WTC11 (cell line): Measurements from ENCODE around the gene IRAK1. TPM values are rescaled to one million over a fixed set of nuclear protein-coding genes. Genes with fewer than 3 reads are reported as not detected.

Experiments
- ATAC-seq: fragments of 200-7000 bp; cut with Tn5 transposase; 2 replicates; pipeline ENCODE4 v1.10.0; 2021; ENCODE audit warnings: mild to moderate bottlenecking, moderate library complexity
- CTCF ChIA-PET: fragments of 300-600 bp; sonication (Branson Sonifier 250); formaldehyde crosslinking; loops from one replicate; lab custom pipeline; 2021; ENCODE audit warnings: antibody characterized with exemption; lab: Charles Lee
- POLR2A ChIA-PET: fragments of 350-600 bp; sonication (Branson Sonifier 250); formaldehyde crosslinking; loops from one replicate; lab custom pipeline; 2021; ENCODE audit warnings: antibody characterized with exemption; lab: Charles Lee
- DNase-seq: peaks from one replicate; pipeline ENCODE4 v3.0.0; 2021; ENCODE audit warnings: low spot score
- H3K27ac Mint-ChIP-seq: 2 replicates; pipeline ENCODE4 v1.8.0; 2021; ENCODE audit warnings: mixed read lengths
- H3K27me3 Mint-ChIP-seq: 2 replicates; pipeline ENCODE4 v1.8.0; 2021; ENCODE audit warnings: low read depth, mild to moderate bottlenecking, moderate library complexity, mixed read lengths
- H3K36me3 Mint-ChIP-seq: 2 replicates; pipeline ENCODE4 v1.8.0; 2021; ENCODE audit warnings: mixed read lengths
- H3K4me1 Mint-ChIP-seq: 2 replicates; pipeline ENCODE4 v1.8.0; 2022; ENCODE audit warnings: mixed read lengths
- H3K4me3 Mint-ChIP-seq: 2 replicates; pipeline ENCODE4 v1.8.0; 2021; ENCODE audit warnings: mild to moderate bottlenecking, moderate library complexity, mixed read lengths
- H3K9me3 Mint-ChIP-seq: 2 replicates; pipeline ENCODE4 v1.8.0; 2021; ENCODE audit warnings: mixed read lengths
- FOXK1 ChIP-seq: sonication (generic); formaldehyde crosslinking; IDR thresholded peaks from 2 replicates; pipeline ENCODE4 v1.8.0; 2022; ENCODE audit warnings: mild to moderate bottlenecking, moderate library complexity, missing genetic modification reagents
- MXD4 ChIP-seq: fragments of 250-450 bp; sonication (Bioruptor Pico); IDR thresholded peaks from 2 replicates; pipeline ENCODE4 v1.8.0; 2021; ENCODE audit warnings: mild to moderate bottlenecking, moderate library complexity, borderline replicate concordance
- PRRX2 ChIP-seq: fragments of 250-450 bp; sonication (Bioruptor Pico); IDR thresholded peaks from 2 replicates; pipeline ENCODE4 v1.8.0; 2021; ENCODE audit warnings: mild to moderate bottlenecking
- SMAD4 ChIP-seq: sonication (generic); formaldehyde crosslinking; IDR thresholded peaks from 2 replicates; pipeline ENCODE4 v1.8.0; 2022; ENCODE audit warnings: mild to moderate bottlenecking, missing genetic modification reagents
- TCF7 ChIP-seq: sonication (generic); formaldehyde crosslinking; IDR thresholded peaks from 2 replicates; pipeline ENCODE4 v1.8.0; 2022; ENCODE audit warnings: mild to moderate bottlenecking, low read depth, missing genetic modification reagents, moderate library complexity
- total RNA-seq: library from RNA; stranded (reverse); gene quantifications from 3 replicates; pipeline ENCODE4 v1.2.3, GENCODE V29; 2021
- TF ChIP-seq, protein P1 (sequence below): sonication (generic); formaldehyde crosslinking; IDR thresholded peaks from 2 replicates; pipeline ENCODE4 v1.8.0; 2023; ENCODE audit warnings: missing genetic modification reagents, mild to moderate bottlenecking, borderline replicate concordance
- TF ChIP-seq, protein P2 (sequence below): sonication (generic); formaldehyde crosslinking; IDR thresholded peaks from 2 replicates; pipeline ENCODE4 v1.8.1; 2023; ENCODE audit warnings: mild to moderate bottlenecking, missing genetic modification reagents, borderline replicate concordance
- TF ChIP-seq, protein P3 (sequence below): fragments of 250-450 bp; sonication (Bioruptor Pico); IDR thresholded peaks from 2 replicates; pipeline ENCODE4 v1.9.0; 2021; ENCODE audit warnings: moderate library complexity, mild to moderate bottlenecking, inconsistent platforms, borderline replicate concordance
- TF ChIP-seq, protein P4 (sequence below): fragments of 250-450 bp; sonication (Bioruptor Pico); IDR thresholded peaks from 2 replicates; pipeline ENCODE4 v1.9.0; 2021; ENCODE audit warnings: mild to moderate bottlenecking
- TF ChIP-seq, protein P5 (sequence below): sonication (generic); formaldehyde crosslinking; IDR thresholded peaks from 2 replicates; pipeline ENCODE4 v1.8.0; 2022; ENCODE audit warnings: mild to moderate bottlenecking, missing genetic modification reagents
- TF ChIP-seq, protein P6 (sequence below): fragments of 250-450 bp; sonication (Bioruptor Pico); IDR thresholded peaks from 2 replicates; pipeline ENCODE4 v1.9.0; 2021; ENCODE audit warnings: mild to moderate bottlenecking, borderline replicate concordance

IRAK1 gene
- total RNA-seq, 1 experiment from 2014 or later, result 32.1 TPM

DNA sequence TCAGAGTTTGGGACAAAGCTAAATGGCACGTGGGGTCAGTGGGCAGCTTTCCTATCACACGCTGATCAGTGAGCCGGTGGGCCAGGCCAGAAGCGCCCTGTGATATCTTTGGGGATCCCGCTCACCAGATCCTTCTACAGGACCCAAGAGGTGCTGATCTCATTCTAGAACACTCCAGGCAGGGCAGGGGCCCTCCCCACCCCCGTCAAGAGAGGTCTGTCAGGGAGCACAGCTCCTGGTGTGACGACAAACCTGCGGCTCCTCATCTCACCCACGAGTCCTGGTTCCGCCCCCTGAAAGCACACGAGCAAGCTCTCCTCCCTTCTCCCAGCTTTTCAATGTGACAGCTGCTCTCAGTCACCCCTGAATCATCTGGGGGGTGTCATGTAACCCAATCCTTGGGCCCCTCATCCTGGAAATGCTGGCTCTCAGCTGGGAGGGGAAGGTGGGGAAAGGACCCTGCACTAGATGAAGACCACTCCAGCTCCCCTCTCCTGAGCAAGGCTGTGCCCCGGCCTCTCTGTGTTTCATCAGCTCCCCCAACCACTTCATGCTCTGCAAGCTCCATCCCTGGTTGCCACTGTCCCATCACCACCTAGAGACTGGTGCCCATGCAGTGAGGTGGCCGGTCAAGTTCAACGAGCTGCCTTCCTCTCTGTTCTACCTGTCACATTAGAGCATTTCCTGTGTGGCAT lies 52.7 kb downstream of the IRAK1 start (continued):
- TF ChIP-seq, protein P1, sequence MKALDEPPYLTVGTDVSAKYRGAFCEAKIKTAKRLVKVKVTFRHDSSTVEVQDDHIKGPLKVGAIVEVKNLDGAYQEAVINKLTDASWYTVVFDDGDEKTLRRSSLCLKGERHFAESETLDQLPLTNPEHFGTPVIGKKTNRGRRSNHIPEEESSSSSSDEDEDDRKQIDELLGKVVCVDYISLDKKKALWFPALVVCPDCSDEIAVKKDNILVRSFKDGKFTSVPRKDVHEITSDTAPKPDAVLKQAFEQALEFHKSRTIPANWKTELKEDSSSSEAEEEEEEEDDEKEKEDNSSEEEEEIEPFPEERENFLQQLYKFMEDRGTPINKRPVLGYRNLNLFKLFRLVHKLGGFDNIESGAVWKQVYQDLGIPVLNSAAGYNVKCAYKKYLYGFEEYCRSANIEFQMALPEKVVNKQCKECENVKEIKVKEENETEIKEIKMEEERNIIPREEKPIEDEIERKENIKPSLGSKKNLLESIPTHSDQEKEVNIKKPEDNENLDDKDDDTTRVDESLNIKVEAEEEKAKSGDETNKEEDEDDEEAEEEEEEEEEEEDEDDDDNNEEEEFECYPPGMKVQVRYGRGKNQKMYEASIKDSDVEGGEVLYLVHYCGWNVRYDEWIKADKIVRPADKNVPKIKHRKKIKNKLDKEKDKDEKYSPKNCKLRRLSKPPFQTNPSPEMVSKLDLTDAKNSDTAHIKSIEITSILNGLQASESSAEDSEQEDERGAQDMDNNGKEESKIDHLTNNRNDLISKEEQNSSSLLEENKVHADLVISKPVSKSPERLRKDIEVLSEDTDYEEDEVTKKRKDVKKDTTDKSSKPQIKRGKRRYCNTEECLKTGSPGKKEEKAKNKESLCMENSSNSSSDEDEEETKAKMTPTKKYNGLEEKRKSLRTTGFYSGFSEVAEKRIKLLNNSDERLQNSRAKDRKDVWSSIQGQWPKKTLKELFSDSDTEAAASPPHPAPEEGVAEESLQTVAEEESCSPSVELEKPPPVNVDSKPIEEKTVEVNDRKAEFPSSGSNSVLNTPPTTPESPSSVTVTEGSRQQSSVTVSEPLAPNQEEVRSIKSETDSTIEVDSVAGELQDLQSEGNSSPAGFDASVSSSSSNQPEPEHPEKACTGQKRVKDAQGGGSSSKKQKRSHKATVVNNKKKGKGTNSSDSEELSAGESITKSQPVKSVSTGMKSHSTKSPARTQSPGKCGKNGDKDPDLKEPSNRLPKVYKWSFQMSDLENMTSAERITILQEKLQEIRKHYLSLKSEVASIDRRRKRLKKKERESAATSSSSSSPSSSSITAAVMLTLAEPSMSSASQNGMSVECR (CRISPR knock-in tag), result no peak
- TF ChIP-seq TCF7 (no peak), FOXK1 (CRISPR knock-in tag) (no peak)
- TF ChIP-seq, protein P2, sequence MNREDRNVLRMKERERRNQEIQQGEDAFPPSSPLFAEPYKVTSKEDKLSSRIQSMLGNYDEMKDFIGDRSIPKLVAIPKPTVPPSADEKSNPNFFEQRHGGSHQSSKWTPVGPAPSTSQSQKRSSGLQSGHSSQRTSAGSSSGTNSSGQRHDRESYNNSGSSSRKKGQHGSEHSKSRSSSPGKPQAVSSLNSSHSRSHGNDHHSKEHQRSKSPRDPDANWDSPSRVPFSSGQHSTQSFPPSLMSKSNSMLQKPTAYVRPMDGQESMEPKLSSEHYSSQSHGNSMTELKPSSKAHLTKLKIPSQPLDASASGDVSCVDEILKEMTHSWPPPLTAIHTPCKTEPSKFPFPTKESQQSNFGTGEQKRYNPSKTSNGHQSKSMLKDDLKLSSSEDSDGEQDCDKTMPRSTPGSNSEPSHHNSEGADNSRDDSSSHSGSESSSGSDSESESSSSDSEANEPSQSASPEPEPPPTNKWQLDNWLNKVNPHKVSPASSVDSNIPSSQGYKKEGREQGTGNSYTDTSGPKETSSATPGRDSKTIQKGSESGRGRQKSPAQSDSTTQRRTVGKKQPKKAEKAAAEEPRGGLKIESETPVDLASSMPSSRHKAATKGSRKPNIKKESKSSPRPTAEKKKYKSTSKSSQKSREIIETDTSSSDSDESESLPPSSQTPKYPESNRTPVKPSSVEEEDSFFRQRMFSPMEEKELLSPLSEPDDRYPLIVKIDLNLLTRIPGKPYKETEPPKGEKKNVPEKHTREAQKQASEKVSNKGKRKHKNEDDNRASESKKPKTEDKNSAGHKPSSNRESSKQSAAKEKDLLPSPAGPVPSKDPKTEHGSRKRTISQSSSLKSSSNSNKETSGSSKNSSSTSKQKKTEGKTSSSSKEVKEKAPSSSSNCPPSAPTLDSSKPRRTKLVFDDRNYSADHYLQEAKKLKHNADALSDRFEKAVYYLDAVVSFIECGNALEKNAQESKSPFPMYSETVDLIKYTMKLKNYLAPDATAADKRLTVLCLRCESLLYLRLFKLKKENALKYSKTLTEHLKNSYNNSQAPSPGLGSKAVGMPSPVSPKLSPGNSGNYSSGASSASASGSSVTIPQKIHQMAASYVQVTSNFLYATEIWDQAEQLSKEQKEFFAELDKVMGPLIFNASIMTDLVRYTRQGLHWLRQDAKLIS (CRISPR knock-in tag), result no peak

DNA sequence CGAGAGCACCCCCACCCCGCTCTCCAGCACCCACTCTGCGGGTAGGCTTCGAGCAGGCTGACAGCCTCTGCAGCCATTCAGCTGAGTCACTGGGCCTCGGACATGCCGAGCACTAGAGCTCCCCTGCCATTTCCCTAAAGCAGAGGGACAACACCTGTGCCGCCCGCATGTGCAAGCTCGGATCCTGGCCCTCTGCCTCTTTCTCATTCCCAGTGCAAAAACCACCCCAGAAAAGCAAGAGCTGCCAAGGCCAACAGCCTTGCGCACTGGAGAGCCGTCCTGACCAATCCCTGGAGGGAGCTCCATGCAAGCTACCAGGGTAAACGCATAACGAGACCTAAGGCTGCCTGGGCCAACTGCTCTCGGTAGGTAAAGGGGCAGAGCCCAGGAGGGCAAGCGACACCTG lies 53.4 kb downstream of the IRAK1 start:
- H3K4me3 Mint-ChIP-seq, result no peak overlapping the region; the same call in 1 of the 2 replicates
- peaks cover under 1% of the 10 kb centered on the region for H3K36me3 Mint-ChIP-seq
- ATAC-seq, result no peak
- no peaks in the 10 kb centered on the region for H3K27me3 Mint-ChIP-seq
- peaks cover 21% of the 10 kb centered on the region for H3K4me1 Mint-ChIP-seq
- H3K27ac Mint-ChIP-seq, result peak overlapping the region; percentile 60; the same call in 1 of the 2 replicates
- CTCF ChIA-PET, result interaction anchor here (0.8 to 3.7 kb wide), 4 partner anchors 19 to 280 kb away, joined by 3 to 12 read pairs (median 5); no protein-coding TSS in a partner anchor
- TF ChIP-seq, protein P3, sequence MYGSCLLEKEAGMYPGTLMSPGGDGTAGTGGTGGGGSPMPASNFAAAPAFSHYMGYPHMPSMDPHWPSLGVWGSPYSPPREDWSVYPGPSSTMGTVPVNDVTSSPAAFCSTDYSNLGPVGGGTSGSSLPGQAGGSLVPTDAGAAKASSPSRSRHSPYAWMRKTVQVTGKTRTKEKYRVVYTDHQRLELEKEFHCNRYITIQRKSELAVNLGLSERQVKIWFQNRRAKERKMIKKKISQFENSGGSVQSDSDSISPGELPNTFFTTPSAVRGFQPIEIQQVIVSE (CRISPR knock-in tag), result no peak
- no peak for TF ChIP-seq PRRX2
- no peak for TF ChIP-seq SMAD4 (CRISPR knock-in tag)
- POLR2A ChIA-PET, result no interaction called here
- DNase-seq, result no peak
- H3K9me3 Mint-ChIP-seq, result no peaks in the 10 kb centered on the region

DNA sequence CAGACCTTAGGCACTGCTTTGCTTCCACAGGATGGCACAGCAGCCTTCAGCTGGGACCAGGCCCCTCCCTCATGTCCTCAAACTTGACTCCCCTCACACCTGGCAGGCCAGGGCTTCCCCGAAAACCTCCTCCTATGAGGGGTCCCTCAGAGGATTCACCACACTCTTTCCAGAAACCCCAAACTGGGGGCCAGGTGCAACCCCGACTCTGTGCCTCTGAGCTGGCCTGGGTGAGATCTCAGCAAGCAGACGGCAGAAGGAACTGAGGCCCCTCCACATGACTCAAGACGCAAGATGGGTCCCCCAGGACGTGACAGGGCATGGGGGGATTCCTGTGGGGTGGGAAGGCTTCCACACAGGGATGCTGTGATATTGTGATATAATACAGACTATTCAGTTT lies 54.3 kb downstream of the IRAK1 start:
- Mint-ChIP-seq H3K27ac (no peak overlapping the region), H3K36me3 (peaks cover 9% of the 10 kb centered on the region), H3K27me3 (no peaks in the 10 kb centered on the region), H3K4me3 (no peak overlapping the region), H3K4me1 (peaks cover 21% of the 10 kb centered on the region), H3K9me3 (no peaks in the 10 kb centered on the region)
- POLR2A ChIA-PET, result no interaction called here
- no peak for TF ChIP-seq MXD4 (CRISPR knock-in tag)
- ATAC-seq (no peak), DNase-seq (no peak)
- CTCF ChIA-PET, result no interaction called here

DNA sequence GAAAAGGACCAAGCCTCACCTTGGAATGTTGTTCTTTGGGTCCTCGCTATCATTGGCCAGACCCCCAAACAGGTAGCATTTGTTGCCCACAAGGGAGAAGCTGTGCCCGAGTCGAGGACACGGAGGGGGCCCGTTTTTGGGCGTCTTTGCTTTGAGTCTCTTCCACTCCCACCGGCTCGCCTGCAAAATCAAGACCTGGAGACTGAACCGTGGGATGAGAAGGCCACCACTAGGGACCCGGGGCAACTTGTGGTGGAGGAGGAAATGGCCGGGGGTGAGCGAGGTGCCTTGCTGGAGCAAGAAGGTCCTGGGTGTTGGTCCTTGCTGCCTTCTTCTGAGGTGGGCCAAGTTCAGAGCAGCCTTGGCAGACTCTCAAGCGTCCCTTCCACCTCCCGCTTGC lies 55.6 kb downstream of the IRAK1 start:
- Mint-ChIP-seq H3K36me3 (peaks cover 13% of the 10 kb centered on the region), H3K4me3 (no peak overlapping the region), H3K27me3 (no peaks in the 10 kb centered on the region), H3K27ac (no peak overlapping the region), H3K4me1 (peaks cover 21% of the 10 kb centered on the region), H3K9me3 (no peaks in the 10 kb centered on the region)
- POLR2A ChIA-PET, result interaction anchor here (0.5 kb wide), 1 partner anchor 88 kb away, joined by 3 read pairs; no protein-coding TSS in a partner anchor
- DNase-seq (no peak), ATAC-seq (no peak)
- CTCF ChIA-PET, result no interaction called here
- TF ChIP-seq, protein P4, sequence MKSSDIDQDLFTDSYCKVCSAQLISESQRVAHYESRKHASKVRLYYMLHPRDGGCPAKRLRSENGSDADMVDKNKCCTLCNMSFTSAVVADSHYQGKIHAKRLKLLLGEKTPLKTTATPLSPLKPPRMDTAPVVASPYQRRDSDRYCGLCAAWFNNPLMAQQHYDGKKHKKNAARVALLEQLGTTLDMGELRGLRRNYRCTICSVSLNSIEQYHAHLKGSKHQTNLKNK, result no peak
- TF ChIP-seq, protein P5, sequence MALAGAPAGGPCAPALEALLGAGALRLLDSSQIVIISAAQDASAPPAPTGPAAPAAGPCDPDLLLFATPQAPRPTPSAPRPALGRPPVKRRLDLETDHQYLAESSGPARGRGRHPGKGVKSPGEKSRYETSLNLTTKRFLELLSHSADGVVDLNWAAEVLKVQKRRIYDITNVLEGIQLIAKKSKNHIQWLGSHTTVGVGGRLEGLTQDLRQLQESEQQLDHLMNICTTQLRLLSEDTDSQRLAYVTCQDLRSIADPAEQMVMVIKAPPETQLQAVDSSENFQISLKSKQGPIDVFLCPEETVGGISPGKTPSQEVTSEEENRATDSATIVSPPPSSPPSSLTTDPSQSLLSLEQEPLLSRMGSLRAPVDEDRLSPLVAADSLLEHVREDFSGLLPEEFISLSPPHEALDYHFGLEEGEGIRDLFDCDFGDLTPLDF, result no peak
- TF ChIP-seq, protein P6, sequence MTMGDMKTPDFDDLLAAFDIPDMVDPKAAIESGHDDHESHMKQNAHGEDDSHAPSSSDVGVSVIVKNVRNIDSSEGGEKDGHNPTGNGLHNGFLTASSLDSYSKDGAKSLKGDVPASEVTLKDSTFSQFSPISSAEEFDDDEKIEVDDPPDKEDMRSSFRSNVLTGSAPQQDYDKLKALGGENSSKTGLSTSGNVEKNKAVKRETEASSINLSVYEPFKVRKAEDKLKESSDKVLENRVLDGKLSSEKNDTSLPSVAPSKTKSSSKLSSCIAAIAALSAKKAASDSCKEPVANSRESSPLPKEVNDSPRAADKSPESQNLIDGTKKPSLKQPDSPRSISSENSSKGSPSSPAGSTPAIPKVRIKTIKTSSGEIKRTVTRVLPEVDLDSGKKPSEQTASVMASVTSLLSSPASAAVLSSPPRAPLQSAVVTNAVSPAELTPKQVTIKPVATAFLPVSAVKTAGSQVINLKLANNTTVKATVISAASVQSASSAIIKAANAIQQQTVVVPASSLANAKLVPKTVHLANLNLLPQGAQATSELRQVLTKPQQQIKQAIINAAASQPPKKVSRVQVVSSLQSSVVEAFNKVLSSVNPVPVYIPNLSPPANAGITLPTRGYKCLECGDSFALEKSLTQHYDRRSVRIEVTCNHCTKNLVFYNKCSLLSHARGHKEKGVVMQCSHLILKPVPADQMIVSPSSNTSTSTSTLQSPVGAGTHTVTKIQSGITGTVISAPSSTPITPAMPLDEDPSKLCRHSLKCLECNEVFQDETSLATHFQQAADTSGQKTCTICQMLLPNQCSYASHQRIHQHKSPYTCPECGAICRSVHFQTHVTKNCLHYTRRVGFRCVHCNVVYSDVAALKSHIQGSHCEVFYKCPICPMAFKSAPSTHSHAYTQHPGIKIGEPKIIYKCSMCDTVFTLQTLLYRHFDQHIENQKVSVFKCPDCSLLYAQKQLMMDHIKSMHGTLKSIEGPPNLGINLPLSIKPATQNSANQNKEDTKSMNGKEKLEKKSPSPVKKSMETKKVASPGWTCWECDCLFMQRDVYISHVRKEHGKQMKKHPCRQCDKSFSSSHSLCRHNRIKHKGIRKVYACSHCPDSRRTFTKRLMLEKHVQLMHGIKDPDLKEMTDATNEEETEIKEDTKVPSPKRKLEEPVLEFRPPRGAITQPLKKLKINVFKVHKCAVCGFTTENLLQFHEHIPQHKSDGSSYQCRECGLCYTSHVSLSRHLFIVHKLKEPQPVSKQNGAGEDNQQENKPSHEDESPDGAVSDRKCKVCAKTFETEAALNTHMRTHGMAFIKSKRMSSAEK, result no peak
